SU-DHL-6 (cell line): Measurements from ENCODE around the gene ABI1.

Experiments used
- H2AFZ ChIP-seq: fragments of 200-600 bp; sonication (generic); 2 replicates; pipeline ENCODE4 v1.6.1; 2014; ENCODE audit warnings: low read depth, mild to moderate bottlenecking, moderate library complexity, mixed read lengths, antibody characterized with exemption, low read length; ENCODE audit not compliant: severe bottlenecking
- H3F3A ChIP-seq: fragments of 200-600 bp; shearing (Covaris generic); 2 replicates; pipeline ENCODE4 v1.6.0; 2016; ENCODE audit warnings: antibody characterized with exemption, mild to moderate bottlenecking; ENCODE audit not compliant: insufficient read depth
- H3K27ac ChIP-seq: fragments of 200-600 bp; sonication (generic); 2 replicates; pipeline ENCODE4 v1.5.1; 2016; ENCODE audit warnings: low read depth, mild to moderate bottlenecking, low read length, moderate library complexity, mixed read lengths
- H3K27me3 ChIP-seq: fragments of 200-600 bp; sonication (generic), shearing (Covaris generic); 2 replicates; pipeline ENCODE4 v1.6.0; 2014; ENCODE audit warnings: mild to moderate bottlenecking, low read length
- H3K36me3 ChIP-seq: fragments of 200-600 bp; sonication (generic); 2 replicates; pipeline ENCODE4 v1.6.1; 2014; ENCODE audit warnings: mild to moderate bottlenecking, low read length, mixed read lengths
- H3K4me2 ChIP-seq: fragments of 300-600, 200-600 bp; shearing (Covaris generic), sonication (generic); 2 replicates; pipeline ENCODE4 v1.6.0; 2014; ENCODE audit warnings: low read length, low read depth, mild to moderate bottlenecking; ENCODE audit not compliant: poor library complexity, severe bottlenecking
- H3K4me3 ChIP-seq: fragments of 200-600 bp; sonication (generic); 2 replicates; pipeline ENCODE4 v1.5.1; 2014; ENCODE audit warnings: antibody characterized with exemption, low read length, mild to moderate bottlenecking, mixed read lengths; ENCODE audit not compliant: insufficient read depth, poor library complexity, severe bottlenecking
- H3K79me2 ChIP-seq: fragments of 200-600 bp; sonication (generic); 2 replicates; pipeline ENCODE4 v1.6.1; 2014; ENCODE audit warnings: mild to moderate bottlenecking, low read length, moderate library complexity; ENCODE audit not compliant: insufficient read depth
- H3K9ac ChIP-seq: fragments of 200-600 bp; sonication (generic); 2 replicates; pipeline ENCODE4 v1.7.0; 2014; ENCODE audit warnings: mild to moderate bottlenecking, low read length
- H3K9me2 ChIP-seq: fragments of 200-600 bp; sonication (generic); replicated peaks from 2 replicates; pipeline ENCODE4 v1.6.1; 2014; ENCODE audit warnings: low read length; ENCODE audit not compliant: insufficient read depth
- H3K9me3 ChIP-seq: fragments of 200-600 bp; sonication (generic); 2 replicates; pipeline ENCODE4 v1.6.1; 2014; ENCODE audit warnings: low read length, mixed read lengths; ENCODE audit not compliant: insufficient read depth
- H4K20me1 ChIP-seq: fragments of 200-600 bp; sonication (generic); 2 replicates; pipeline ENCODE4 v1.6.1; 2014; ENCODE audit warnings: low read depth, mild to moderate bottlenecking, antibody characterized with exemption, low read length, moderate library complexity, mixed read lengths
- EZH2phosphoT487 ChIP-seq: fragments of 200-600 bp; sonication (generic), shearing (Covaris generic); conservative IDR thresholded peaks from 2 replicates; pipeline ENCODE4 v1.6.1; 2018; ENCODE audit warnings: mild to moderate bottlenecking, antibody characterized with exemption, low read length, moderate library complexity, mixed read lengths
- TF ChIP-seq, protein P1 (sequence below): fragments of 200-600 bp; sonication (generic); IDR thresholded peaks from one replicate; pipeline ENCODE4 v1.5.1; 2017; ENCODE audit warnings: antibody characterized with exemption, mild to moderate bottlenecking, low read length, moderate library complexity; ENCODE audit not compliant: insufficient read depth, poor library complexity, severe bottlenecking

ABI1 gene

DNA sequence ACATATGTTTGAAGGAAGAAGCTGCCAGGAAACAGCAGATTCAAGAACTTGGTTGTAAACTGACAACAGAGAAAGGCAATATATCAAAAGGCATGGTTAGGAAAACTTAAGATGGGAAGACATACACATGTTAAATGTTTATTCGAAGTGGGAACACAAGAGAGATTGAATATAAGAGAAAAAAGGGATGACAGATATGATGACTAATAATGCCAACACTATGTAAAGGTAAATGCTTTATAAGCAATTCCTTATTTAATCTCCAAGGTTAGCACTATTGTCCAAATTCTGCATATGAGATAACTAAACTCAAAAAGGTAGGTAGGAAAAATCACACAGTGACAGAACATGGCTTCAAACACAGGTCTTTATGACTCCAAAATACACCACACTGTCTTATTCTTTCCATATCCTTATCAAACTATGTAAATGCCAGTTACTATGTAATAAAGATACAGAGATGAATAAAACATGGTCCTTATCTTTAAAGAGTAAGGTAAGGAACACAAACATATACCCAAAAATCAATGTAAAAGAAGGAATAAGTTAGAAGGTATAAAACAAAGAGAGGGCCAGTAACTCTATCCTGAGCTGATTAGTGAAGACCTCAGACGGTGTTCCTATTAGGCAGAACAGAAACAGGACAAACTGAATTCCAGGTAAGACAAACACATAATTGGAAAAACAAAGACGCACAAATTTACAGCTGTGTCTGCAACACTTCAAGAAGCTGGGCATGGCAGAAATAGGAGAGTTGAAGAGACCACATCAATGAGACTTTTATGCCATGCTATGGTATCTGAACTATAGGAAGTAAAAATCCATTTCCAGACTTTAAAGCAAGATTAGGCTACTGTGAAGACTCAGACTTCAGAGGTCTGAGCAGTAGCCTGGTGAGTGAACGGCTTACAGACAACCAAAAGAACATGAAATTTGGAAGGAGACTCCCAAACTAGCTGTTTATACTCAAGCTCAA, 56.1 kb downstream of the ABI1 start:
- Histone ChIP-seq H3K27me3 (no peaks in the 10 kb centered on the region), H3K27ac (peak overlapping the region; percentile 100), H3K4me2 (peak overlapping the region; percentile 96), H3K36me3 (no peaks in the 10 kb centered on the region), H3K9me2 (no peaks in the 10 kb centered on the region), H3K79me2 (peaks cover 100% of the 10 kb centered on the region), H3K9ac (peak overlapping the region; percentile 47), H3F3A (peaks cover 78% of the 10 kb centered on the region), H4K20me1 (no peaks in the 10 kb centered on the region), H3K9me3 (no peaks in the 10 kb centered on the region), H2AFZ (no peak overlapping the region), H3K4me3 (no peak overlapping the region)
- no peak for TF ChIP-seq EZH2phosphoT487
- TF ChIP-seq, protein P1, sequence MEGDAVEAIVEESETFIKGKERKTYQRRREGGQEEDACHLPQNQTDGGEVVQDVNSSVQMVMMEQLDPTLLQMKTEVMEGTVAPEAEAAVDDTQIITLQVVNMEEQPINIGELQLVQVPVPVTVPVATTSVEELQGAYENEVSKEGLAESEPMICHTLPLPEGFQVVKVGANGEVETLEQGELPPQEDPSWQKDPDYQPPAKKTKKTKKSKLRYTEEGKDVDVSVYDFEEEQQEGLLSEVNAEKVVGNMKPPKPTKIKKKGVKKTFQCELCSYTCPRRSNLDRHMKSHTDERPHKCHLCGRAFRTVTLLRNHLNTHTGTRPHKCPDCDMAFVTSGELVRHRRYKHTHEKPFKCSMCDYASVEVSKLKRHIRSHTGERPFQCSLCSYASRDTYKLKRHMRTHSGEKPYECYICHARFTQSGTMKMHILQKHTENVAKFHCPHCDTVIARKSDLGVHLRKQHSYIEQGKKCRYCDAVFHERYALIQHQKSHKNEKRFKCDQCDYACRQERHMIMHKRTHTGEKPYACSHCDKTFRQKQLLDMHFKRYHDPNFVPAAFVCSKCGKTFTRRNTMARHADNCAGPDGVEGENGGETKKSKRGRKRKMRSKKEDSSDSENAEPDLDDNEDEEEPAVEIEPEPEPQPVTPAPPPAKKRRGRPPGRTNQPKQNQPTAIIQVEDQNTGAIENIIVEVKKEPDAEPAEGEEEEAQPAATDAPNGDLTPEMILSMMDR = no peak

GRCh38 chr10:26803849-26804248, 56.9 kb downstream of the ABI1 start:
- Histone ChIP-seq H3K36me3 (no peaks in the 10 kb centered on the region), H3K27ac (peak overlapping the region; percentile 100), H3K4me2 (peak overlapping the region; percentile 96), H3K9me2 (no peaks in the 10 kb centered on the region), H2AFZ (no peak overlapping the region), H3K4me3 (no peak overlapping the region), H3K27me3 (no peaks in the 10 kb centered on the region), H3K9ac (peak overlapping the region; percentile 60; the same call in 1 of the 2 replicates), H3F3A (peaks cover 86% of the 10 kb centered on the region), H4K20me1 (no peaks in the 10 kb centered on the region), H3K79me2 (peaks cover 97% of the 10 kb centered on the region), H3K9me3 (no peaks in the 10 kb centered on the region)
- TF ChIP-seq, protein P1 = no peak
- no peak for TF ChIP-seq EZH2phosphoT487

- H3K9ac ChIP-seq = peak overlapping the region; percentile 60
- no peaks in the 10 kb centered on the region for H3K9me3 ChIP-seq
- 0 out of 2 replicates have a peak, but pooled peaks cover 1% of the 10 kb centered on the region for H3K36me3 ChIP-seq
- no peak for TF ChIP-seq EZH2phosphoT487
- TF ChIP-seq, protein P1 = no peak
- H3K27ac ChIP-seq = peak overlapping the region; percentile 100
- peak overlapping the region; percentile 96 for H3K4me2 ChIP-seq
- peak overlapping the region; percentile 48 for H3K4me3 ChIP-seq
- no peaks in the 10 kb centered on the region for H4K20me1 ChIP-seq
- peaks cover 93% of the 10 kb centered on the region for H3F3A ChIP-seq
- peaks cover 97% of the 10 kb centered on the region for H3K79me2 ChIP-seq
- no peaks in the 10 kb centered on the region for H3K9me2 ChIP-seq
- H2AFZ ChIP-seq = no peak overlapping the region
- no peaks in the 10 kb centered on the region for H3K27me3 ChIP-seq
Observed at GRCh38 chr10:26802527-26802926, 58.2 kb downstream of the ABI1 start.
